ELR (cell line): ENCODE results near the gene PCDHGA1.
"Not testable (repeated sequence)": the region's sequence is repeated elsewhere in the genome, so short reads cannot be mapped to it uniquely, and the experiment has no call there.

Source experiments
- DNase-seq: peaks from one replicate; pipeline ENCODE4 v3.0.0-alpha.2; 2015; ENCODE audit warnings: low read depth

Gene PCDHGA1

GRCh38 chr5:141349917-141350619 lies 19.8 kb downstream of the PCDHGA1 start, which contains the start of gene PCDHGB1:
Gene PCDHGB1, plus strand, starts transcription at chr5:141350099. Its CDS starts 162 bp downstream, at chr5:141350261.
- DNase-seq: peak; percentile 76

GRCh38 chr5:141351591-141351990 lies 21.3 kb downstream of the PCDHGA1 start:
- DNase-seq: no peak

GRCh38 chr5:141354900-141355469 lies 24.7 kb downstream of the PCDHGA1 start, which contains the start of gene PCDHGA4:
Gene PCDHGA4, plus strand, starts transcription at chr5:141355021. Its CDS starts 87 bp downstream, at chr5:141355108.
- DNase-seq: peak; percentile 39

- DNase-seq: no peak
Observed at GRCh38 chr5:141355641-141356040, 25.3 kb downstream of the PCDHGA1 start.

GRCh38 chr5:141356133-141356532 lies 25.8 kb downstream of the PCDHGA1 start:
- no peak for DNase-seq

- no peak for DNase-seq
Observed at GRCh38 chr5:141356950-141357349, 26.6 kb downstream of the PCDHGA1 start.

- DNase-seq: peak; percentile 76
Observed at GRCh38 chr5:141359790-141360426, 29.6 kb downstream of the PCDHGA1 start, which contains the start of gene PCDHGB2. Gene PCDHGB2, plus strand, starts transcription at chr5:141359994. Its CDS starts 142 bp downstream, at chr5:141360136.

- DNase-seq: no peak
Observed at GRCh38 chr5:141360685-141361084, 30.4 kb downstream of the PCDHGA1 start.

- no peak for DNase-seq
Observed at GRCh38 chr5:141362719-141363118, 32.4 kb downstream of the PCDHGA1 start.

GRCh38 chr5:141363952-141364660 lies 33.8 kb downstream of the PCDHGA1 start, which contains the start of gene PCDHGA5:
Gene PCDHGA5, plus strand, starts transcription at chr5:141364162. Its CDS starts 169 bp downstream, at chr5:141364331.
- peak; percentile 18 for DNase-seq

- no peak for DNase-seq
Observed at GRCh38 chr5:141366016-141366896, 35.9 kb downstream of the PCDHGA1 start.

- peak; percentile 79 for DNase-seq
Observed at GRCh38 chr5:141369994-141370848, 39.9 kb downstream of the PCDHGA1 start, which contains the start of gene PCDHGB3. Gene PCDHGB3, plus strand, starts transcription at chr5:141370242. Its CDS starts 153 bp downstream, at chr5:141370395.

GRCh38 chr5:141371572-141372475 lies 41.5 kb downstream of the PCDHGA1 start:
- no peak for DNase-seq

GRCh38 chr5:141373673-141374317 lies 43.5 kb downstream of the PCDHGA1 start, which contains the start of gene PCDHGA6:
Gene PCDHGA6, plus strand, starts transcription at chr5:141373891. Its CDS starts 193 bp downstream, at chr5:141374084.
- DNase-seq: peak; percentile 57

- DNase-seq: no peak
Observed at GRCh38 chr5:141374627-141375026, 44.3 kb downstream of the PCDHGA1 start.

GRCh38 chr5:141375444-141376155 lies 45.3 kb downstream of the PCDHGA1 start:
- not testable (repeated sequence) for DNase-seq

- DNase-seq: peak; percentile 73
Observed at GRCh38 chr5:141382469-141383294, 52.4 kb downstream of the PCDHGA1 start, which contains the start of gene PCDHGA7. Gene PCDHGA7, plus strand, starts transcription at chr5:141382742. Its CDS starts 158 bp downstream, at chr5:141382900.
